NT2/D1 (cell line): Measurements from ENCODE around the gene PAN3.

Source experiments
- DNase-seq: peaks from one replicate; pipeline ENCODE4 v3.0.0-alpha.2; 2011; ENCODE audit warnings: low read depth, low spot score
- H3K27me3 ChIP-seq: 2 replicates; pipeline ENCODE4 v1.6.0; 2011; ENCODE audit warnings: mild to moderate bottlenecking; ENCODE audit not compliant: insufficient read length, insufficient read depth
- H3K36me3 ChIP-seq: 2 replicates; pipeline ENCODE4 v1.6.1; 2011; ENCODE audit warnings: mild to moderate bottlenecking, low read length, mixed read lengths; ENCODE audit not compliant: insufficient read depth, insufficient read length
- H3K4me1 ChIP-seq: 2 replicates; pipeline ENCODE4 v1.5.1; 2011; ENCODE audit not compliant: insufficient read depth, insufficient read length
- H3K4me3 ChIP-seq: 2 replicates; pipeline ENCODE4 v1.5.1; 2011; ENCODE audit warnings: low read depth; ENCODE audit not compliant: insufficient read length
- H3K9ac ChIP-seq: 2 replicates; pipeline ENCODE4 v1.6.0; 2011; ENCODE audit warnings: low read depth; ENCODE audit not compliant: insufficient read length
- H3K9me3 ChIP-seq: 2 replicates; pipeline ENCODE4 v1.5.1; 2011; ENCODE audit warnings: mild to moderate bottlenecking, low read length; ENCODE audit not compliant: insufficient read depth
- SUZ12 ChIP-seq: IDR thresholded peaks from 2 replicates; pipeline ENCODE4 v1.6.1; 2011; ENCODE audit not compliant: insufficient read length, insufficient read depth; ENCODE audit errors: extremely low read depth
- YY1 ChIP-seq: IDR thresholded peaks from 2 replicates; pipeline ENCODE4 v1.6.1; 2011; ENCODE audit not compliant: insufficient read length, insufficient read depth
- ZNF274 ChIP-seq: IDR thresholded peaks from 2 replicates; pipeline ENCODE4 v1.6.1; 2011; ENCODE audit warnings: mild to moderate bottlenecking, low read depth, low read length

The PAN3 gene

GRCh38 chr13:28120317-28120716 is 18.0 kb upstream of the PAN3 start:
- no peak overlapping the region for H3K4me3 ChIP-seq
- TF ChIP-seq YY1 = no peak
- TF ChIP-seq SUZ12 = no peak
- no peak for TF ChIP-seq ZNF274
- no peaks in the 10 kb centered on the region for H3K4me1 ChIP-seq
- no peak for DNase-seq
- H3K27me3 ChIP-seq = no peaks in the 10 kb centered on the region
- H3K9me3 ChIP-seq = no peaks in the 10 kb centered on the region
- no peaks in the 10 kb centered on the region for H3K36me3 ChIP-seq
- no peak overlapping the region for H3K9ac ChIP-seq

GRCh38 chr13:28121224-28121623 is 17.1 kb upstream of the PAN3 start:
- Histone ChIP-seq H3K9ac (no peak overlapping the region), H3K27me3 (no peaks in the 10 kb centered on the region), H3K4me1 (no peaks in the 10 kb centered on the region), H3K36me3 (no peaks in the 10 kb centered on the region), H3K9me3 (no peaks in the 10 kb centered on the region), H3K4me3 (no peak overlapping the region)
- no peak for DNase-seq
- TF ChIP-seq YY1 = no peak
- no peak for TF ChIP-seq ZNF274
- TF ChIP-seq SUZ12 = no peak

GRCh38 chr13:28128030-28128429 is 10.3 kb upstream of the PAN3 start:
- no peak overlapping the region for H3K9ac ChIP-seq
- TF ChIP-seq SUZ12 (no peak), ZNF274 (no peak), YY1 (no peak)
- DNase-seq = no peak

GRCh38 chr13:28128926-28129325 is 9.4 kb upstream of the PAN3 start:
- H3K27me3 ChIP-seq = no peaks in the 10 kb centered on the region
- TF ChIP-seq ZNF274 (no peak), YY1 (no peak), SUZ12 (no peak)
- no peak overlapping the region for H3K4me3 ChIP-seq
- H3K9ac ChIP-seq = no peak overlapping the region
- DNase-seq = no peak
- H3K9me3 ChIP-seq = no peaks in the 10 kb centered on the region
- H3K4me1 ChIP-seq = no peaks in the 10 kb centered on the region
- no peaks in the 10 kb centered on the region for H3K36me3 ChIP-seq

More at GRCh38 chr13:28128030-28128429, 10.3 kb upstream of the PAN3 start:
- Histone ChIP-seq H3K4me3 (no peak overlapping the region), H3K27me3 (no peaks in the 10 kb centered on the region), H3K4me1 (no peaks in the 10 kb centered on the region), H3K36me3 (no peaks in the 10 kb centered on the region), H3K9me3 (no peaks in the 10 kb centered on the region)

- Histone ChIP-seq H3K36me3 (no peaks in the 10 kb centered on the region), H3K9ac (no peak overlapping the region), H3K4me1 (no peaks in the 10 kb centered on the region), H3K9me3 (no peaks in the 10 kb centered on the region), H3K27me3 (no peaks in the 10 kb centered on the region), H3K4me3 (no peak overlapping the region)
- TF ChIP-seq ZNF274 (no peak), YY1 (no peak), SUZ12 (no peak)
- no peak for DNase-seq
Measured at GRCh38 chr13:28129911-28130693, 8.2 kb upstream of the PAN3 start.

GRCh38 chr13:28131646-28132045 is 6.7 kb upstream of the PAN3 start:
- no peak for TF ChIP-seq ZNF274
- Histone ChIP-seq H3K4me1 (no peaks in the 10 kb centered on the region), H3K36me3 (no peaks in the 10 kb centered on the region), H3K9ac (no peak overlapping the region), H3K9me3 (no peaks in the 10 kb centered on the region), H3K27me3 (no peaks in the 10 kb centered on the region), H3K4me3 (no peak overlapping the region)
- no peak for DNase-seq

GRCh38 chr13:28136916-28137315 is 1.4 kb upstream of the PAN3 start:
- TF ChIP-seq ZNF274 (no peak), SUZ12 (no peak), YY1 (no peak)
- Histone ChIP-seq H3K9ac (peak overlapping the region; percentile 6), H3K4me1 (no peaks in the 10 kb centered on the region), H3K36me3 (no peaks in the 10 kb centered on the region), H3K27me3 (no peaks in the 10 kb centered on the region), H3K9me3 (no peaks in the 10 kb centered on the region), H3K4me3 (no peak overlapping the region)
- DNase-seq = no peak
